Caco-2 (cell line): ENCODE data around the gene TJP3. TPM values are rescaled to one million over a fixed set of nuclear protein-coding genes. Genes with fewer than 3 reads are reported as not detected.

Experiments used
- BruUV-seq: library from RNA; stranded (reverse); fragments of 400-500 nt; replicated peaks from 2 replicates; lab custom pipeline; 2021; lab: Mats Ljungman, UMichigan
- CTCF ChIA-PET: fragments of 300-600 bp; sonication (Branson Sonifier 250); formaldehyde crosslinking; loops from one replicate; lab custom pipeline; 2022; ENCODE audit warnings: antibody characterized with exemption; lab: Charles Lee
- POLR2A ChIA-PET: fragments of 300-600 bp; sonication (Branson Sonifier 250); formaldehyde crosslinking; loops from one replicate; lab custom pipeline; 2022; ENCODE audit warnings: antibody characterized with exemption; lab: Charles Lee
- DNase-seq, 2 experiments: peaks; one replicate each; pipeline versions ENCODE4 v3.0.0 to v3.0.0-alpha.2; 2020 to 2022
- H3K27me3 ChIP-seq: replicated peaks from 2 replicates; pipeline ENCODE4 v1.6.0; 2011; ENCODE audit warnings: low read length; ENCODE audit not compliant: control insufficient read depth, insufficient read depth
- H3K36me3 ChIP-seq: 2 replicates; pipeline ENCODE4 v1.5.1; 2011; ENCODE audit warnings: low read length; ENCODE audit not compliant: control insufficient read depth, insufficient read depth
- H3K4me1 ChIP-seq: fragments of 250-450 bp; sonication (Bioruptor Pico); 2 replicates; pipeline ENCODE4 v1.5.1; 2020; ENCODE audit warnings: mild to moderate bottlenecking
- H3K4me3 ChIP-seq: 2 replicates; pipeline ENCODE4 v1.5.1; 2011; ENCODE audit warnings: low read depth, mild to moderate bottlenecking, control low read depth, low read length
- H3K9me3 ChIP-seq: fragments of 250-450 bp; sonication (Bioruptor Pico); 2 replicates; pipeline ENCODE4 v1.5.1; 2020; ENCODE audit warnings: mild to moderate bottlenecking, moderate library complexity
- H3K27ac Mint-ChIP-seq: one replicate; pipeline ENCODE4 v1.8.0; 2022; ENCODE audit warnings: mixed read lengths; ENCODE audit not compliant: unreplicated experiment
- H3K27me3 Mint-ChIP-seq: one replicate; pipeline ENCODE4 v1.8.0; 2022; ENCODE audit warnings: mixed read lengths; ENCODE audit not compliant: insufficient read depth, unreplicated experiment
- H3K36me3 Mint-ChIP-seq: one replicate; pipeline ENCODE4 v1.8.0; 2022; ENCODE audit warnings: mild to moderate bottlenecking, mixed read lengths; ENCODE audit not compliant: insufficient read depth, unreplicated experiment
- H3K4me1 Mint-ChIP-seq: one replicate; pipeline ENCODE4 v1.8.0; 2022; ENCODE audit warnings: low read depth, mixed read lengths; ENCODE audit not compliant: unreplicated experiment
- H3K4me3 Mint-ChIP-seq: one replicate; pipeline ENCODE4 v1.8.0; 2022; ENCODE audit warnings: mild to moderate bottlenecking, moderate library complexity, mixed read lengths; ENCODE audit not compliant: unreplicated experiment
- H3K9me3 Mint-ChIP-seq: one replicate; pipeline ENCODE4 v1.8.0; 2022; ENCODE audit warnings: mixed read lengths; ENCODE audit not compliant: unreplicated experiment
- CTCF ChIP-seq, 2 experiments: fragments of 200-600 bp in 1 of 2; IDR thresholded peaks; 1 replicate in 1 of 2; 2 replicates in 1 of 2; pipeline versions ENCODE4 v1.5.1 to v1.8.0; 2011 to 2022; ENCODE audit warnings: antibody characterized with exemption in 1 of 2, control low read depth in 1 of 2, inconsistent platforms in 1 of 2, low read depth in 1 of 2, low read length in 1 of 2, mild to moderate bottlenecking in 1 of 2, moderate library complexity in 1 of 2; ENCODE audit not compliant: insufficient read depth in 1 of 2, severe bottlenecking in 1 of 2, unreplicated experiment in 1 of 2
- intact Hi-C: fragments of 100-400 bp; cut with micrococcal nuclease; formaldehyde crosslinking; loops from one replicate; pipeline ENCODE4 v1.10.0; 2022; ENCODE audit not compliant: unreplicated experiment
- total RNA-seq: library from RNA; stranded (reverse); gene quantifications from 2 replicates; pipeline ENCODE4 v1.2.3, GENCODE V29; 2022

TJP3 gene
- total RNA-seq, 1 experiment from 2014 or later = 83.6 TPM

GRCh38 chr19:3672993-3673392, 35.2 kb upstream of the TJP3 start:
- Histone ChIP-seq H3K36me3 (no peaks in the 10 kb centered on the region), H3K4me1 (peaks cover 11% of the 10 kb centered on the region), H3K4me3 (no peak overlapping the region), H3K9me3 (no peaks in the 10 kb centered on the region), H3K27me3 (no peaks in the 10 kb centered on the region)
- no TSS peak for BruUV-seq
- Mint-ChIP-seq H3K9me3 (no peaks in the 10 kb centered on the region), H3K27me3 (no peaks in the 10 kb centered on the region), H3K4me3 (no peak overlapping the region), H3K36me3 (peaks cover 16% of the 10 kb centered on the region), H3K27ac (no peak overlapping the region), H3K4me1 (no peaks in the 10 kb centered on the region)
- CTCF ChIA-PET = no interaction called here
- DNase-seq = no peak
- no peak for TF ChIP-seq CTCF (IDR thresholded peaks at IDR 0.05; ENCODE audit: insufficient read depth in 1 of 2, low read depth in 1 of 2, low read length in 1 of 2, severe bottlenecking in 1 of 2, unreplicated experiment in 1 of 2)
- POLR2A ChIA-PET = no interaction called here
- intact Hi-C loops = no loop called here

- H3K9me3 Mint-ChIP-seq = no peaks in the 10 kb centered on the region
- no TSS peak for BruUV-seq
These were observed 34.4 kb upstream of the TJP3 start for GRCh38 chr19:3673506-3674439.

More at GRCh38 chr19:3673506-3674439, 34.4 kb upstream of the TJP3 start:
- intact Hi-C loops = no loop called here
- Mint-ChIP-seq H3K27ac (no peak overlapping the region), H3K4me3 (no peak overlapping the region), H3K36me3 (peaks cover 11% of the 10 kb centered on the region), H3K27me3 (no peaks in the 10 kb centered on the region), H3K4me1 (no peaks in the 10 kb centered on the region)
- Histone ChIP-seq H3K4me1 (peaks cover 5% of the 10 kb centered on the region; the same call in 1 of the 2 replicates), H3K36me3 (no peaks in the 10 kb centered on the region), H3K27me3 (no peaks in the 10 kb centered on the region), H3K9me3 (no peaks in the 10 kb centered on the region), H3K4me3 (no peak overlapping the region)
- ChIA-PET POLR2A (no interaction called here), CTCF (no interaction called here)
- no peak for DNase-seq
- TF ChIP-seq CTCF (IDR thresholded peaks at IDR 0.05; ENCODE audit: insufficient read depth in 1 of 2, low read depth in 1 of 2, low read length in 1 of 2, severe bottlenecking in 1 of 2, unreplicated experiment in 1 of 2) = no peak
